ENCODE results near the gene SLC35E4.

DNA sequence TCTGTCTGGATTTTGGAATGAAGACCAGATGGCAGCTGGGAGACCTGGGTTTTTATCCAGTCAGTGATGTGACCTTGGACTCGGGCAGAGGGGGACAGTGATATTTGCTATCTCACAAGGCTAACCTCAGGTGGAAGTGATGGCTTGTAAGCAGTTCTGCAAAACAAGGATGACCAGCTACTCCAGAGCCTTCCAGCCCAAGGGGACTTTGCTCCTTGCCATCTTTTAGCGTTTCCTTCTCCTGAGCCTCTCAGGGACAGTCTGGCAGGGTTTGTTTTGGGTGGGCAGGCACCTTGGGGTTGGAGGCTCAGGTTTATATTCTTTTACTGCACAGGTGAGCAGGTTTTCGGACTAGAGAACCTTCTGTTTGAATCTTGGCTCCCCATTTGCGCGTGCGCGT lies 49.6 kb downstream of the SLC35E4 start:
- TF ChIP-seq, protein P1, sequence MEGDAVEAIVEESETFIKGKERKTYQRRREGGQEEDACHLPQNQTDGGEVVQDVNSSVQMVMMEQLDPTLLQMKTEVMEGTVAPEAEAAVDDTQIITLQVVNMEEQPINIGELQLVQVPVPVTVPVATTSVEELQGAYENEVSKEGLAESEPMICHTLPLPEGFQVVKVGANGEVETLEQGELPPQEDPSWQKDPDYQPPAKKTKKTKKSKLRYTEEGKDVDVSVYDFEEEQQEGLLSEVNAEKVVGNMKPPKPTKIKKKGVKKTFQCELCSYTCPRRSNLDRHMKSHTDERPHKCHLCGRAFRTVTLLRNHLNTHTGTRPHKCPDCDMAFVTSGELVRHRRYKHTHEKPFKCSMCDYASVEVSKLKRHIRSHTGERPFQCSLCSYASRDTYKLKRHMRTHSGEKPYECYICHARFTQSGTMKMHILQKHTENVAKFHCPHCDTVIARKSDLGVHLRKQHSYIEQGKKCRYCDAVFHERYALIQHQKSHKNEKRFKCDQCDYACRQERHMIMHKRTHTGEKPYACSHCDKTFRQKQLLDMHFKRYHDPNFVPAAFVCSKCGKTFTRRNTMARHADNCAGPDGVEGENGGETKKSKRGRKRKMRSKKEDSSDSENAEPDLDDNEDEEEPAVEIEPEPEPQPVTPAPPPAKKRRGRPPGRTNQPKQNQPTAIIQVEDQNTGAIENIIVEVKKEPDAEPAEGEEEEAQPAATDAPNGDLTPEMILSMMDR (conservative IDR thresholded peaks at IDR 0.05): no peak
- no peak for TF ChIP-seq ZFX (IDR thresholded peaks at IDR 0.05)

All from C4-2B (cell line).